ENCODE data around the gene PLXNA4. TPM values are rescaled to one million over a fixed set of nuclear protein-coding genes. Genes with fewer than 3 reads are reported as not detected.

PLXNA4 gene
- total RNA-seq, 1 donor from 2014 or later = 3.3 TPM

GRCh38 chr7:132177708-132178401, 398.4 kb downstream of the PLXNA4 start:
- Mint-ChIP-seq H3K4me1 (ENCODE audit: low read depth, unreplicated experiment) (peaks cover 1% of the 10 kb centered on the region), H3K36me3 (ENCODE audit: low read depth, unreplicated experiment) (no peaks in the 10 kb centered on the region), H3K4me3 (ENCODE audit: unreplicated experiment) (no peak overlapping the region), H3K27ac (ENCODE audit: unreplicated experiment) (no peak overlapping the region), H3K27me3 (ENCODE audit: low read depth, unreplicated experiment) (peaks cover 23% of the 10 kb centered on the region), H3K9me3 (ENCODE audit: unreplicated experiment) (no peaks in the 10 kb centered on the region)
- Histone ChIP-seq H3K27me3 (ENCODE audit: insufficient read depth, low read length) (no peaks in the 10 kb centered on the region), H3K4me2 (ENCODE audit: low read length) (no peak overlapping the region), H3K4me1 (ENCODE audit: insufficient read depth, low read length) (no peaks in the 10 kb centered on the region), H4K20me1 (ENCODE audit: insufficient read depth, low read length) (no peaks in the 10 kb centered on the region), H3K36me3 (ENCODE audit: insufficient read depth, low read length) (peaks cover 2% of the 10 kb centered on the region), H3K79me2 (ENCODE audit: insufficient read depth, low read length) (no peaks in the 10 kb centered on the region), H3K27ac (ENCODE audit: low read depth, low read length) (no peak overlapping the region), H3K9ac (ENCODE audit: low read length) (no peak overlapping the region), H2AFZ (ENCODE audit: low read depth, low read length) (no peak overlapping the region), H3K9me3 (ENCODE audit: insufficient read depth, low read depth, low read length) (no peaks in the 10 kb centered on the region), H3K4me3 (ENCODE audit: insufficient read depth, low read depth, low read length) (no peak overlapping the region)
- no peak for TF ChIP-seq EZH2 (IDR thresholded peaks at IDR 0.05; ENCODE audit: insufficient read depth, low read length)
- TF ChIP-seq, protein P1, sequence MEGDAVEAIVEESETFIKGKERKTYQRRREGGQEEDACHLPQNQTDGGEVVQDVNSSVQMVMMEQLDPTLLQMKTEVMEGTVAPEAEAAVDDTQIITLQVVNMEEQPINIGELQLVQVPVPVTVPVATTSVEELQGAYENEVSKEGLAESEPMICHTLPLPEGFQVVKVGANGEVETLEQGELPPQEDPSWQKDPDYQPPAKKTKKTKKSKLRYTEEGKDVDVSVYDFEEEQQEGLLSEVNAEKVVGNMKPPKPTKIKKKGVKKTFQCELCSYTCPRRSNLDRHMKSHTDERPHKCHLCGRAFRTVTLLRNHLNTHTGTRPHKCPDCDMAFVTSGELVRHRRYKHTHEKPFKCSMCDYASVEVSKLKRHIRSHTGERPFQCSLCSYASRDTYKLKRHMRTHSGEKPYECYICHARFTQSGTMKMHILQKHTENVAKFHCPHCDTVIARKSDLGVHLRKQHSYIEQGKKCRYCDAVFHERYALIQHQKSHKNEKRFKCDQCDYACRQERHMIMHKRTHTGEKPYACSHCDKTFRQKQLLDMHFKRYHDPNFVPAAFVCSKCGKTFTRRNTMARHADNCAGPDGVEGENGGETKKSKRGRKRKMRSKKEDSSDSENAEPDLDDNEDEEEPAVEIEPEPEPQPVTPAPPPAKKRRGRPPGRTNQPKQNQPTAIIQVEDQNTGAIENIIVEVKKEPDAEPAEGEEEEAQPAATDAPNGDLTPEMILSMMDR (IDR thresholded peaks at IDR 0.05; ENCODE audit: insufficient read depth, low read depth, low read length) = no peak
- no peak for DNase-seq (ENCODE audit: low read depth)
- FAIRE-seq = no peak

DNA sequence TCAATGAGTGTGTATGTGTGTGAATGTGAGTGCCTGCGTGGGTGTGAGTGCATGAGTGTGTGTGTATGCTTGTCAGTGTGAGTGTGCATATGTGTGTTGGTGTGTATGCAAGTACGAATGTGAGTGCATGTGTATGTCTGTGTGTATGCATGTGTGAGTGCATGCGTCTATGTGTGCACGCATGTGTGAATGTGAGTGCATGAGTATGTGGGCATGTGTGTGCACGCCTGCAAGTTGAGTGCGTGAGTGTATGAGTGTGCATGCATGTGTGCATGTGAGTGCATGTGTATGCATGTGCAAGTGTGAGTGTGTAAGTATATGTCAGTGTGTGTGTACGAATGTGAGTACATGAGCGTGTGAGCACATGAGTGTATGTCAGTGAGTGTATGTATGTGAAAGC, 399.6 kb downstream of the PLXNA4 start:
- H3K4me3 Mint-ChIP-seq (ENCODE audit: unreplicated experiment) = no peak overlapping the region
- TF ChIP-seq EZH2 (IDR thresholded peaks at IDR 0.05; ENCODE audit: insufficient read depth, low read length) = no peak
- TF ChIP-seq, protein P1 (IDR thresholded peaks at IDR 0.05; ENCODE audit: insufficient read depth, low read depth, low read length) = no peak
- H3K79me2 ChIP-seq (ENCODE audit: insufficient read depth, low read length) = no peaks in the 10 kb centered on the region
- H3K27ac Mint-ChIP-seq (ENCODE audit: unreplicated experiment) = no peak overlapping the region
- H3K36me3 ChIP-seq (ENCODE audit: insufficient read depth, low read length) = peaks cover 2% of the 10 kb centered on the region
- H3K27me3 ChIP-seq (ENCODE audit: insufficient read depth, low read length) = no peaks in the 10 kb centered on the region
- peaks cover 1% of the 10 kb centered on the region for H3K4me1 Mint-ChIP-seq (ENCODE audit: low read depth, unreplicated experiment)
- DNase-seq (ENCODE audit: low read depth) = no peak
- no peak overlapping the region for H3K4me2 ChIP-seq (ENCODE audit: low read length)
- H3K9ac ChIP-seq (ENCODE audit: low read length) = no peak overlapping the region
- H3K4me1 ChIP-seq (ENCODE audit: insufficient read depth, low read length) = no peaks in the 10 kb centered on the region
- H3K36me3 Mint-ChIP-seq (ENCODE audit: low read depth, unreplicated experiment) = no peaks in the 10 kb centered on the region
- H3K9me3 Mint-ChIP-seq (ENCODE audit: unreplicated experiment) = no peaks in the 10 kb centered on the region
- H3K27ac ChIP-seq (ENCODE audit: low read depth, low read length) = no peak overlapping the region
- H3K27me3 Mint-ChIP-seq (ENCODE audit: low read depth, unreplicated experiment) = peaks cover 25% of the 10 kb centered on the region
- no peak overlapping the region for H2AFZ ChIP-seq (ENCODE audit: low read depth, low read length)
- no peak overlapping the region for H3K4me3 ChIP-seq (ENCODE audit: insufficient read depth, low read depth, low read length)
- no peak for FAIRE-seq
- no peaks in the 10 kb centered on the region for H3K9me3 ChIP-seq (ENCODE audit: insufficient read depth, low read depth, low read length)
- H4K20me1 ChIP-seq (ENCODE audit: insufficient read depth, low read length) = no peaks in the 10 kb centered on the region

DNA sequence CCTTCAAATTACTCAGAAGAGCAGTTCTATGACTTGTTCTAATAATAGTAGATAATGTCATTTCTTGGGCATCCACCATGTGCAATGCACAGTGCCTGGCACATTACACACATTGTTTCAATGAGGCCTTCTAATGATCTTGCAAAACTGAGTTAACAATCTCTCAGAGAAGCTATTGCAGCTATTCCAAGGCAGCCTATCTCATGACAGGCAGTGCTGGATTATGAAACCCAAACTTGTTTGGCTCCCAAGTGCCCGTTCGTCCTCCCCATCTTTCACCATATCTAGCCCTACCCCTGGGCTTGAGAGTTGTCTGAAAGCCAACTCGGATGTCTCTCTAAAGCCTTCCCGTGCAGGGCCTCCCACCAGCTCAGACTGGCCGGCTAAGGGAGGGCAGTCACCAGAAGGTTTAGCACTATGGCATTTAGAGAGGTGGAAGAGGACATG, 405.1 kb downstream of the PLXNA4 start:
- Histone ChIP-seq H3K4me1 (ENCODE audit: insufficient read depth, low read length) (no peaks in the 10 kb centered on the region), H3K9me3 (ENCODE audit: insufficient read depth, low read depth, low read length) (no peaks in the 10 kb centered on the region), H4K20me1 (ENCODE audit: insufficient read depth, low read length) (no peaks in the 10 kb centered on the region), H3K36me3 (ENCODE audit: insufficient read depth, low read length) (no peaks in the 10 kb centered on the region), H3K4me2 (ENCODE audit: low read length) (no peak overlapping the region), H3K79me2 (ENCODE audit: insufficient read depth, low read length) (no peaks in the 10 kb centered on the region), H3K4me3 (ENCODE audit: insufficient read depth, low read depth, low read length) (no peak overlapping the region), H2AFZ (ENCODE audit: low read depth, low read length) (no peak overlapping the region), H3K27ac (ENCODE audit: low read depth, low read length) (no peak overlapping the region), H3K27me3 (ENCODE audit: insufficient read depth, low read length) (no peaks in the 10 kb centered on the region), H3K9ac (ENCODE audit: low read length) (no peak overlapping the region)
- no peak for DNase-seq (ENCODE audit: low read depth)
- H3K27me3 Mint-ChIP-seq (ENCODE audit: low read depth, unreplicated experiment) = peaks cover 36% of the 10 kb centered on the region
- H3K9me3 Mint-ChIP-seq (ENCODE audit: unreplicated experiment) = no peaks in the 10 kb centered on the region
- no peak overlapping the region for H3K4me3 Mint-ChIP-seq (ENCODE audit: unreplicated experiment)
- no peak overlapping the region for H3K27ac Mint-ChIP-seq (ENCODE audit: unreplicated experiment)
- no peaks in the 10 kb centered on the region for H3K36me3 Mint-ChIP-seq (ENCODE audit: low read depth, unreplicated experiment)
- FAIRE-seq = no peak
- H3K4me1 Mint-ChIP-seq (ENCODE audit: low read depth, unreplicated experiment) = no peaks in the 10 kb centered on the region
- no peak for TF ChIP-seq EZH2 (IDR thresholded peaks at IDR 0.05; ENCODE audit: insufficient read depth, low read length)
- TF ChIP-seq, protein P1 (IDR thresholded peaks at IDR 0.05; ENCODE audit: insufficient read depth, low read depth, low read length) = no peak

Measured in astrocyte (in vitro differentiated cells and primary cell).